ENCODE data around the gene DQX1.
A peak's percentile ranks its signal among the peaks of the same experiment; 100 is the strongest.
"Not testable (repeated sequence)": the region's sequence is repeated elsewhere in the genome, so short reads cannot be mapped to it uniquely, and the experiment has no call there.

Gene DQX1

DNA sequence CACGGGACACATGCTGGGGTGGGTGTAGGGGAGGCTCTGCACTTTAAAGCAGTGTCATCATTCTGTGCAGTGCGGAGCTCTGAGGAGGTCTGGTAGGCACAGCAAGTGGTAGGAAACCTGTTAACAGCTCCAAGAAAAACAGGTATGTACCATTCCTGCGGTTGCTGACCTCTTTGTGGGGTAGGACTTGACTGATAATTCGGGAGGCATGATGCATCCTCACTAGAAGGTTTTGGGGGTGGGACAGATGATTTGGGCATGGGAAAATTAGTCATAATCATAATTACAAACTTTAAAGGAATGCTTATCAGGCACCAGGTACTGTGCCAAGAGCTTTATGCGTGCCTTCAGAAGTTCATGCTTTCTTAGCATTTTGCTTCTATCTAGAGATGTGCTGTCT is 38.2 kb upstream of the DQX1 start:
- Histone ChIP-seq H3K4me1 (ENCODE audit: insufficient read depth, poor library complexity, severe bottlenecking) (peaks cover 46% of the 10 kb centered on the region), H3K36me3 (ENCODE audit: low read depth) (no peaks in the 10 kb centered on the region), H3K27me3 (ENCODE audit: insufficient read depth, poor library complexity, severe bottlenecking) (no peaks in the 10 kb centered on the region), H3K27ac (ENCODE audit: poor library complexity, severe bottlenecking) (peak overlapping the region; percentile 29), H3K4me3 (ENCODE audit: severe bottlenecking) (no peak overlapping the region), H3K9me3 (ENCODE audit: severe bottlenecking) (no peaks in the 10 kb centered on the region)
- ATAC-seq (ENCODE audit: low read depth) (peak; percentile 58), DNase-seq (ENCODE audit: low spot score) (no peak)
- TF ChIP-seq, protein P1, sequence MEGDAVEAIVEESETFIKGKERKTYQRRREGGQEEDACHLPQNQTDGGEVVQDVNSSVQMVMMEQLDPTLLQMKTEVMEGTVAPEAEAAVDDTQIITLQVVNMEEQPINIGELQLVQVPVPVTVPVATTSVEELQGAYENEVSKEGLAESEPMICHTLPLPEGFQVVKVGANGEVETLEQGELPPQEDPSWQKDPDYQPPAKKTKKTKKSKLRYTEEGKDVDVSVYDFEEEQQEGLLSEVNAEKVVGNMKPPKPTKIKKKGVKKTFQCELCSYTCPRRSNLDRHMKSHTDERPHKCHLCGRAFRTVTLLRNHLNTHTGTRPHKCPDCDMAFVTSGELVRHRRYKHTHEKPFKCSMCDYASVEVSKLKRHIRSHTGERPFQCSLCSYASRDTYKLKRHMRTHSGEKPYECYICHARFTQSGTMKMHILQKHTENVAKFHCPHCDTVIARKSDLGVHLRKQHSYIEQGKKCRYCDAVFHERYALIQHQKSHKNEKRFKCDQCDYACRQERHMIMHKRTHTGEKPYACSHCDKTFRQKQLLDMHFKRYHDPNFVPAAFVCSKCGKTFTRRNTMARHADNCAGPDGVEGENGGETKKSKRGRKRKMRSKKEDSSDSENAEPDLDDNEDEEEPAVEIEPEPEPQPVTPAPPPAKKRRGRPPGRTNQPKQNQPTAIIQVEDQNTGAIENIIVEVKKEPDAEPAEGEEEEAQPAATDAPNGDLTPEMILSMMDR (IDR thresholded peaks at IDR 0.05; ENCODE audit: poor library complexity, severe bottlenecking): no peak

DNA sequence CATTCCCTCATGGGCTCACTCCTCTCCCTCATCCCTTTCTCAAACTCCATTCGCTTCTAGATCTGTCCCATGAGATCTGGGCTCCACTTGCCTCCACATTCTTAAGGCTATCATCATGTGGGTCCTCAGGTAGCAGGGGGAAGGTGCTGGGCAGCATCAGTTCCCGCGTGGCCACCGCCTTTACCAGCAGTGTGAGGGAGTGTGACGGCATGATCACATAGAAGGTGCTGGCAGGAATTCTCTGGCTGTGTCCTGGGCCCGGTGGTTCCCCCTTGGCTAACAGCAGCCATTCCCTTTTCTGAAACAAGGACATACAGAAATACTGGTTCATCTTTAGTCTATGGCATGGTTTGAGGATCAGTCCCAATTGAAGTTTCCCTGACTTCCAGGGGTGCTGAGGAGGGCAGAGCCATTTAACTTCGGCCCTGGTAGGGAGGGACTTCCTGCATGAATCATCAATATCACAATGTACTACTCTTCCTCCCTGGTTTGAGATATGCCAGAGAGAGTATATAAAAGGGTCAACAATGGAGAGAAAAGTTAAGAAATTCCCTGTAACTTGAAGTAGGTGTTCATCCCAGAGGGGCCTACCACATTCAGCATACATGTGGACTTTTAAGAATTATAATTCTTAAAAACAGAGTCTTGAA is 36.2 kb upstream of the DQX1 start:
- TF ChIP-seq, protein P1 (IDR thresholded peaks at IDR 0.05; ENCODE audit: poor library complexity, severe bottlenecking): no peak
- Histone ChIP-seq H3K4me3 (ENCODE audit: severe bottlenecking) (no peak overlapping the region), H3K36me3 (ENCODE audit: low read depth) (no peaks in the 10 kb centered on the region), H3K4me1 (ENCODE audit: insufficient read depth, poor library complexity, severe bottlenecking) (peaks cover 31% of the 10 kb centered on the region), H3K27ac (ENCODE audit: poor library complexity, severe bottlenecking) (no peak overlapping the region), H3K27me3 (ENCODE audit: insufficient read depth, poor library complexity, severe bottlenecking) (no peaks in the 10 kb centered on the region), H3K9me3 (ENCODE audit: severe bottlenecking) (no peaks in the 10 kb centered on the region)
- DNase-seq (ENCODE audit: low spot score) (no peak), ATAC-seq (ENCODE audit: low read depth) (no peak)

DNA sequence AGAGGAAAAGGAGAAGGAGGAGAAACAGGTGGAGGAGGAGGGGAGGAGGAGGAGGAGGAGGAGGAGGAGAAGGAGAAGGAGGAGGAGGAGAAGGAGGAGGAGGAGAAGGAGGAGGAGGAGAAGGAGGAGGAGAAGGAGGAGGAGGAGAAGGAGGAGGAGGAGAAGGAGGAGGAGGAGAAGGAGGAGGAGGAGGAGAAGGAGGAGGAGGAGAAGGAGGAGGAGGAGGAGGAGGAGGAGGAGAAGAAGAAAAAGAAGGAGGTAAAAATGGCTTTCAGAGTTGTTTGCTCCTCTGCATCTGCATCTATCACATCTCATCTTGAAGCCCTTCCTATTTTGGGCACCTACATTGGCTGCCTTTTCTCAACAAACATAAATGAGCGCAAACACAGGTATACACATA is 35.0 kb upstream of the DQX1 start:
- peaks cover 21% of the 10 kb centered on the region for H3K4me1 ChIP-seq (ENCODE audit: insufficient read depth, poor library complexity, severe bottlenecking)
- not testable (repeated sequence) for ATAC-seq (ENCODE audit: low read depth); H3K4me3 ChIP-seq (ENCODE audit: severe bottlenecking); H3K36me3 ChIP-seq (ENCODE audit: low read depth); DNase-seq (ENCODE audit: low spot score); H3K9me3 ChIP-seq (ENCODE audit: severe bottlenecking); H3K27me3 ChIP-seq (ENCODE audit: insufficient read depth, poor library complexity, severe bottlenecking)
- peak overlapping the region; percentile 50 for H3K27ac ChIP-seq (ENCODE audit: poor library complexity, severe bottlenecking)

DNA sequence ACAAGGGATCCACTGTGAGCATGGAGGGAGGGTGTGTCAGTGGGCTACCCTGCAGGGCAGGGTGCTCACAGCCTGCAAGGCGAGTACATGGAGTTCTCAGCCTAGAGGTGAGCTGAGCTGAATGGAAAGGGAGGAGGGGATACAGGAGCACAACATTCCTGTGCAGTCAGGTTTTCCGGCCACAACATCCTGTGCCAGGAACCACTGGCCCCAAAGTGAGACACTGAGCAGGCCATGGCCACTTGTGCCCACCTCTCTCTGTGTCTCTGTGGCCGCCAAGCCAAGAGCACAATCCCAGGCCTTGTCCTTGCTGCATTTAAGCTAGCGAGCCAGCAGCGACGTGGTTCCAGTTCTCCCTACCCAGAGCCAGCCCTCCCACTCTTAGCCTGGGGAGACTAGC is 34.6 kb upstream of the DQX1 start:
- H3K27me3 ChIP-seq (ENCODE audit: insufficient read depth, poor library complexity, severe bottlenecking): no peaks in the 10 kb centered on the region
- peak overlapping the region; percentile 50 for H3K27ac ChIP-seq (ENCODE audit: poor library complexity, severe bottlenecking)
- no peak for DNase-seq (ENCODE audit: low spot score)
- no peaks in the 10 kb centered on the region for H3K9me3 ChIP-seq (ENCODE audit: severe bottlenecking)
- no peaks in the 10 kb centered on the region for H3K36me3 ChIP-seq (ENCODE audit: low read depth)
- no peak overlapping the region for H3K4me3 ChIP-seq (ENCODE audit: severe bottlenecking)
- ATAC-seq (ENCODE audit: low read depth): peak; percentile 60; the same call in 2 of the 3 replicates
- TF ChIP-seq, protein P1 (IDR thresholded peaks at IDR 0.05; ENCODE audit: poor library complexity, severe bottlenecking): no peak
- peaks cover 20% of the 10 kb centered on the region for H3K4me1 ChIP-seq (ENCODE audit: insufficient read depth, poor library complexity, severe bottlenecking)

DNA sequence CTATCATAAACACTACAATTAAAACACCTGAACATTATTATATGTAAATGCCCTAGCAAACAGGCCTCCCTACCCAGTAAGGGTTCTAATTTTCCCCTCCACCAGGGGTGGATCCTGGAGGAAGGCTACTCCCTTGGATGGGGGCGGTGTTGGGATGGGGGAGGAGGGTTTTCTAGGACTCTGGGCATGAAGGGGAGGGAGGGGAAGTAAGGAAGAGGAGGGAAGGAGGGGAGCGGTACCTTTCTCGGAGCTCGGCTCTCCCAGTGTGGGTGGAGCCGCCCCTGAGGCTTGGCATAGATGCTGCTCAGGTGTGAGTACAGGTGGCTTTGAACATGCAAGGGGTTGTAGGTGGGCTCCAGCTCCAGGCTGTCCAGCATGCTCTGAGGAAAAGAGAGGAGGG is 33.9 kb upstream of the DQX1 start:
- Histone ChIP-seq H3K27ac (ENCODE audit: poor library complexity, severe bottlenecking) (peak overlapping the region; percentile 50), H3K36me3 (ENCODE audit: low read depth) (no peaks in the 10 kb centered on the region), H3K9me3 (ENCODE audit: severe bottlenecking) (no peaks in the 10 kb centered on the region), H3K4me1 (ENCODE audit: insufficient read depth, poor library complexity, severe bottlenecking) (peaks cover 20% of the 10 kb centered on the region), H3K4me3 (ENCODE audit: severe bottlenecking) (no peak overlapping the region), H3K27me3 (ENCODE audit: insufficient read depth, poor library complexity, severe bottlenecking) (no peaks in the 10 kb centered on the region)
- ATAC-seq (ENCODE audit: low read depth): no peak
- DNase-seq (ENCODE audit: low spot score): no peak
- TF ChIP-seq, protein P1 (IDR thresholded peaks at IDR 0.05; ENCODE audit: poor library complexity, severe bottlenecking): no peak
